Bronchial epithelial cell (primary cell): ENCODE results near the gene LRRC9. TPM values are rescaled to one million over a fixed set of nuclear protein-coding genes. Genes with fewer than 3 reads are reported as not detected.

ENCODE experiments used
- DNase-seq: peaks from one replicate; pipeline ENCODE4 v3.0.0-alpha.2; 2010; ENCODE audit warnings: low read depth
- FAIRE-seq: peaks from 2 replicates; lab custom pipeline; 2011; peaks lifted over from hg19 to GRCh38; lab: Jason Lieb, UNC
- H3K27me3 ChIP-seq: 2 replicates; pipeline ENCODE4 v1.5.1; 2011; ENCODE audit warnings: low read length; ENCODE audit not compliant: control insufficient read depth, insufficient read depth
- H3K36me3 ChIP-seq: 2 replicates; pipeline ENCODE4 v1.5.1; 2011; ENCODE audit warnings: low read length; ENCODE audit not compliant: control insufficient read depth, insufficient read depth
- H3K4me3 ChIP-seq: 2 replicates; pipeline ENCODE4 v1.5.1; 2011; ENCODE audit warnings: mild to moderate bottlenecking, low read depth, low read length, control low read depth
- total RNA-seq: library from RNA; depleted of rRNA; stranded (reverse); fragments of >200 nt; gene quantifications from 2 replicates; pipeline ENCODE4 v1.2.1, GENCODE V29; 2014
- TF ChIP-seq, protein P1 (sequence below): IDR thresholded peaks from 2 replicates; pipeline ENCODE4 v1.5.1; 2011; ENCODE audit warnings: mild to moderate bottlenecking, moderate library complexity, low read length, control low read depth, inconsistent platforms; ENCODE audit not compliant: insufficient read depth, severe bottlenecking

Gene LRRC9
- not detected in 2 replicates for total RNA-seq

DNA sequence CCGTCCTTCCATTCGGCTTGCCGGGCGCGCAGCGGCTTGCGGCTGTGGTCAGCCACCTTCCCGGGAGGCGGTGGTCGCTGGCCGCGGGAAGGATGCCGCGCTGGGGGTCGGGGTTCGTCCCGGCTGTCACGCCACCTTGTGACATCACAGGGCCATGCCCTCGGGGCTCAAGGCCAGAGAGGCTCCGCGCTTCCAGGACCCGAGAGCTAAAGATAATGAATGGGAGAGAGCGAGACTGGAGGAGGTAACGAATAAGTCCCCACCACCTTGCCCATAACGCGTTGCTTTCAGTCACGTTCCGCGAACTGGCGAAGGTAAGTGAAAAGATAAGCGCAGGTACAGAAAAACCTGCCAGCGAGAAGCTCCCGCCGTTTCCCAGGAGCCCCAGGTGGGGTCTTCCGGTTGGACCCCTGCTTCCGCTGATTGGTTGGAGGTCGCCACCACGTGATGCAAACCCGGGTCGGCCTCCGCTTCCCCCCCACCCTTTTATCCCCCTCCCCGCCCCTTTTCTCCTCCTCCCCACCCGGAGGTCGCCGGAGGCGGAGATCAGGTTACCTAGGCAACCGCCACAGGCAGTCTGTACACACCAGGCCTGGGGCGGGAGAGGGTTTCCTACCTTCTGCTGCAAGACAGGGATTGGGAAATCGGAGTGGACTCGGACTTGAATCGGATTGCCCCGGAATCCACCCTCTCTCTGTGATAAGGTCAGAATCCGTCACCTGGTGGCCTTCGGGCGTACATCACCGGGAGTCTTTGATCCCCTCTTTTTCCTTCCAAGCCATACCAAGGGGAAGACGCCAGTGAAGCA, at the start of gene LRRC9:
LRRC9 (plus strand) TSS at position 575 of the 808 bp plus-strand sequence.
- TF ChIP-seq, protein P1, sequence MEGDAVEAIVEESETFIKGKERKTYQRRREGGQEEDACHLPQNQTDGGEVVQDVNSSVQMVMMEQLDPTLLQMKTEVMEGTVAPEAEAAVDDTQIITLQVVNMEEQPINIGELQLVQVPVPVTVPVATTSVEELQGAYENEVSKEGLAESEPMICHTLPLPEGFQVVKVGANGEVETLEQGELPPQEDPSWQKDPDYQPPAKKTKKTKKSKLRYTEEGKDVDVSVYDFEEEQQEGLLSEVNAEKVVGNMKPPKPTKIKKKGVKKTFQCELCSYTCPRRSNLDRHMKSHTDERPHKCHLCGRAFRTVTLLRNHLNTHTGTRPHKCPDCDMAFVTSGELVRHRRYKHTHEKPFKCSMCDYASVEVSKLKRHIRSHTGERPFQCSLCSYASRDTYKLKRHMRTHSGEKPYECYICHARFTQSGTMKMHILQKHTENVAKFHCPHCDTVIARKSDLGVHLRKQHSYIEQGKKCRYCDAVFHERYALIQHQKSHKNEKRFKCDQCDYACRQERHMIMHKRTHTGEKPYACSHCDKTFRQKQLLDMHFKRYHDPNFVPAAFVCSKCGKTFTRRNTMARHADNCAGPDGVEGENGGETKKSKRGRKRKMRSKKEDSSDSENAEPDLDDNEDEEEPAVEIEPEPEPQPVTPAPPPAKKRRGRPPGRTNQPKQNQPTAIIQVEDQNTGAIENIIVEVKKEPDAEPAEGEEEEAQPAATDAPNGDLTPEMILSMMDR = no peak
- DNase-seq (no peak), FAIRE-seq (no peak)
- Histone ChIP-seq H3K27me3 (no peaks in the 10 kb centered on the region), H3K36me3 (no peaks in the 10 kb centered on the region), H3K4me3 (peak within 1 kb of the TSS; percentile 6)

DNA sequence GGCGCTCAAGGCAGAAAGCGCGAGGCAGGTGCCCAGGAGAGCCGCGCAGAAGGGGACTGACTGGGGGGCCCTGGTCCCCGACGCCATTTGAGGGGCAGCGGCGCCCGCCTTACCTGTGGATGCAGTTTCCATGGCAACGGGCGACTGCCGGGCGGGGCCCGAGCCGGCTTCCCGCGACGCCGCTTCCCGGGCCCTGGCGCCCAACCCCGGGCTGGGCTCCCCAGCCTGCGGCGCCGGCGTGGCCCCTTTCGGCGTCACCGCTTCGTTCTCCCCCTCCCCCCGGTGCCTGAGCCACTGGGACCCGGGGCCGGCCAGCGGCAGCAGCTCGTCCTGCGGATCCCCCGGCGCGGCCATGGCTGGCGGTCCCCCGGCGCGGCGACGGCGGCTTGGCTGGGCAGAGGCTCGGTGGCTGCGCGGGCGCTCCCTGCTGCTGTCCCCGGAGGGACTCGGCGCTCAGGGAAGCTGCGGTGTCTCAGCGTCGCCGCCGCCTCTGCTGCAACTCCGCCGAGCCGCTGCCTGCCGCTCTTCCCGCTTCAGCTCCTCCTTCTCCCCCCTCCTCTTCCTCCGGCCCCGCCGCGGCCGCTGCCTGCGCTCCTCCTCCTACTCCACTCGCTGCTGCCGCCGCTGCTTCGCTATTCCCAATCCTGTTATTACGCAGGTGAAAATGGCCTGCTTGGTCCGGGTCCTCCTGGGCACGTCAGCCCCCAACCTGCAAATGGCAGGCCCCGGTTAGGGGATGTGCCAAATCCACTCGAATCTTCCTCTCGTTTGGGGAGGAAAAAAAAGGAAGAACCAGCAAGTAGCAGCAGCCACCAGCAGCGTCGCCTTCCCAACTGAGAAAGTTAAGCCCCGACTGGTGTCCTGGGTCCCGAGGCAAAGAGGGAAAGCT, 49.4 kb upstream of the LRRC9 start, which contains the start of gene RTN1:
RTN1 (minus strand) TSS at position 500 of the 889 bp plus-strand sequence; CDS start at position 354, 146 bp downstream.
- peak; percentile 20 for DNase-seq

DNA sequence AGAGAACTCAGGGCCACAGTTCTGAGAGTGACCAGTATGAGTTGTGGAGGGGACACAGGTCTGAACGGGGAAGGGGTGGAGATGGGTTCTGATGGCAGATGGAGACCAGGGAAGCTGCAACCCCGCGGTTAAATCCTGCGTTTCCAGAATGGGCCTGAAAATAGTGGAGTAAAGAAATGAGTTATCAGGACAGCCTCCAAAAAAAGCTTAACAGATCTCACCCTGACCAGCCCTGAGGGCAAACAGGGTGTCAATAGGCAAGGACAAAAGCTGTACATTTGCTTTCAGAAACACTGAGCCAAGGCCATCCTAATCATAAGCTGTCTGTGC, 48.8 kb upstream of the LRRC9 start:
- FAIRE-seq = no peak

More for the DNA sequence above, 49.4 kb upstream of the LRRC9 start, which contains the start of gene RTN1:
- no peak for FAIRE-seq
- peaks cover 10% of the 10 kb centered on the region for H3K27me3 ChIP-seq
- peak within 1 kb of the TSS; percentile 19 for H3K4me3 ChIP-seq
- no peaks in the 10 kb centered on the region for H3K36me3 ChIP-seq
- TF ChIP-seq, protein P1 = no peak

DNA sequence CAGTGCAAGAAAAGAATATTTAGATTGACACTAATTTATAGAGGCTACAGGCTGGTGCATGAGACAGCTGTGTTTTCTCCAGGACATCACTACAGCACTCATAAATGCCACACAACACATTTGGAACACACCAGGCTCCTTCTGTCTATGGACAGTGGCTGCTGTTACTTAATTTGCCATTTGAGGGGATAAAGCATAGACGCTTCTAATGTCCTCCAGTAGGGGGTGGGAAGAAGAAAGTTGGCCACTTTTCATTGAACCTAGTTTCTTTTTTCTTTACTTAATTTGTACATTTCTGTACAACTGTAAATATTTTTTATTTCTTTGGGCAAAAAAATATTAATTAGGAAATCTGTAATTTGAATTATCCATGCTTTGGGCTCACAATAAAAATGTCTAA, 37.0 kb upstream of the LRRC9 start:
- FAIRE-seq (no peak), DNase-seq (peak; percentile 2)
- Histone ChIP-seq H3K27me3 (no peaks in the 10 kb centered on the region), H3K36me3 (no peaks in the 10 kb centered on the region), H3K4me3 (no peak overlapping the region)
- TF ChIP-seq, protein P1 = peak; percentile 5

More for the DNA sequence above, 48.8 kb upstream of the LRRC9 start:
- TF ChIP-seq, protein P1 = no peak
- peaks cover 10% of the 10 kb centered on the region for H3K27me3 ChIP-seq
- H3K4me3 ChIP-seq = no peak overlapping the region
- H3K36me3 ChIP-seq = no peaks in the 10 kb centered on the region
- no peak for DNase-seq

DNA sequence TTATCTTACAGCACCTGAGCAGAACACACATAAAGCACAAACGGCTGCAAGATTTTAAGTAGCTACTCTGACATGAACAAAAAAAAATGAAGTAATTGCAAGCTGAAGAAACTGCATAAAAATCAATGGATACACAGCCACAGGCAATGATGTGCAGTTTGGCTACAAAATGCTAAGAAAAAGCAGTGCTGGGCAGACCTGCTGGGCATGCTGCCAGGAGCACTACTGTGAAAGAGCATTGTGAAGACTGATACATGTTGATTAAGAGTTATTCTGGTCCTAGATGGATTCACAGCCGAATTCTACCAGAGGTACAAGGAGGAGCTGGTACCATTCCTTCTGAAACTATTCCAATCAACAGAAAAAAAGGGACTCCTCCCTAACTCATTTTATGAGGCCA, 29.3 kb upstream of the LRRC9 start:
- TF ChIP-seq, protein P1 = no peak
- no peak overlapping the region for H3K4me3 ChIP-seq
- H3K36me3 ChIP-seq = no peaks in the 10 kb centered on the region
- no peaks in the 10 kb centered on the region for H3K27me3 ChIP-seq
- DNase-seq = no peak
- no peak for FAIRE-seq
